HG02884 (cell line): Measurements from ENCODE around the gene TFIP11.
"Not testable (repeated sequence)": the region's sequence is repeated elsewhere in the genome, so short reads cannot be mapped to it uniquely, and the experiment has no call there.

Source experiments
- ATAC-seq: cut with Tn5 transposase; IDR thresholded peaks from one replicate; pipeline ENCODE4 v1.9.1; 2021; ENCODE audit warnings: mild to moderate bottlenecking, moderate library complexity; ENCODE audit not compliant: unreplicated experiment

Gene TFIP11

GRCh38 chr22:26541167-26541819 is 29.0 kb upstream of the TFIP11 start:
- ATAC-seq = no peak

- ATAC-seq = no peak
Observed at GRCh38 chr22:26540119-26540518, 27.8 kb upstream of the TFIP11 start.

- no peak for ATAC-seq
Observed at GRCh38 chr22:26536762-26537134, 24.5 kb upstream of the TFIP11 start.

- no peak for ATAC-seq
Observed at GRCh38 chr22:26536056-26536761, 23.9 kb upstream of the TFIP11 start.

GRCh38 chr22:26535603-26535908 is 23.3 kb upstream of the TFIP11 start:
- no peak for ATAC-seq

- no peak for ATAC-seq
Observed at GRCh38 chr22:26534874-26535602, 22.8 kb upstream of the TFIP11 start.

GRCh38 chr22:26534171-26534855 is 22.0 kb upstream of the TFIP11 start:
- ATAC-seq = no peak

- ATAC-seq = no peak
Observed at GRCh38 chr22:26529345-26529744, 17.1 kb upstream of the TFIP11 start.

- ATAC-seq = not testable (repeated sequence)
Observed at GRCh38 chr22:26528518-26528917, 16.2 kb upstream of the TFIP11 start.

- ATAC-seq = no peak
Observed at GRCh38 chr22:26527574-26528465, 15.5 kb upstream of the TFIP11 start.

- no peak for ATAC-seq
Observed at GRCh38 chr22:26527167-26527566, 14.9 kb upstream of the TFIP11 start.

GRCh38 chr22:26525946-26526564 is 13.8 kb upstream of the TFIP11 start:
- ATAC-seq = no peak

GRCh38 chr22:26524870-26525269 is 12.6 kb upstream of the TFIP11 start:
- ATAC-seq = no peak

- no peak for ATAC-seq
Observed at GRCh38 chr22:26522592-26522991, 10.3 kb upstream of the TFIP11 start.

- no peak for ATAC-seq
Observed at GRCh38 chr22:26522012-26522411, 9.7 kb upstream of the TFIP11 start.

- no peak for ATAC-seq
Observed at GRCh38 chr22:26517429-26517828, 5.2 kb upstream of the TFIP11 start.

GRCh38 chr22:26516503-26516902 is 4.2 kb upstream of the TFIP11 start:
- ATAC-seq = no peak

GRCh38 chr22:26515931-26516330 is 3.7 kb upstream of the TFIP11 start:
- ATAC-seq = no peak

GRCh38 chr22:26514419-26515161 is 2.3 kb upstream of the TFIP11 start:
- ATAC-seq = no peak
